ENCODE data around the gene GSTM4. TPM values are rescaled to one million over a fixed set of nuclear protein-coding genes. Genes with fewer than 3 reads are reported as not detected.
"Not testable (repeated sequence)": the region's sequence is repeated elsewhere in the genome, so short reads cannot be mapped to it uniquely, and the experiment has no call there.

Gene GSTM4
- total and polyA plus RNA-seq, 2 donors (not counting 1 experiment from before 2014, with no cell fraction given), result 28.6 to 56.5 TPM

GRCh38 chr1:109684777-109685176 is 28.9 kb downstream of the GSTM4 start:
- DNase-seq; H3K9me3 Mint-ChIP-seq (ENCODE audit: insufficient read depth); H3K36me3 ChIP-seq (replicated peaks in 1 of 2; ENCODE audit: control extremely low read depth in 1 of 2, control insufficient read depth in 1 of 2, extremely low read depth in 1 of 2, insufficient read depth in 2 of 2, low read length in 1 of 2); H3K27me3 ChIP-seq (replicated peaks in 1 of 4; ENCODE audit: control extremely low read depth in 1 of 4, control insufficient read depth in 3 of 4, insufficient read depth in 4 of 4, low read length in 3 of 4); POLR2A ChIA-PET; H3K9me3 ChIP-seq (ENCODE audit: control extremely low read depth in 1 of 3, control insufficient read depth in 2 of 3, insufficient read depth in 1 of 3, low read length in 2 of 3); H3K4me3 Mint-ChIP-seq; H3K9ac ChIP-seq (ENCODE audit: low read length); H3K4me1 ChIP-seq (ENCODE audit: control insufficient read depth in 2 of 2, insufficient read depth in 2 of 2, low read length in 2 of 2); H3K4me2 ChIP-seq (replicated peaks; ENCODE audit: low read depth, low read length, poor library complexity, severe bottlenecking); H4K20me1 ChIP-seq (ENCODE audit: control insufficient read depth, insufficient read depth, low read length, poor library complexity, severe bottlenecking); H3K27ac Mint-ChIP-seq; CTCF ChIA-PET; H3K79me2 ChIP-seq (ENCODE audit: control insufficient read depth, insufficient read depth, low read length); H2AFZ ChIP-seq (ENCODE audit: insufficient read depth, low read depth, low read length, poor library complexity, severe bottlenecking); H3K27ac ChIP-seq (ENCODE audit: low read length in 2 of 2); H3K4me1 Mint-ChIP-seq; H3K27me3 Mint-ChIP-seq; intact Hi-C loops (cut with micrococcal nuclease); H3K4me3 ChIP-seq (ENCODE audit: control extremely low read depth in 1 of 5, extremely low read depth in 1 of 5, insufficient read depth in 1 of 5, low read depth in 2 of 5, low read length in 4 of 5); ATAC-seq (ENCODE audit: low read depth): not testable (repeated sequence)
- WGBS (ENCODE audit: insufficient coverage), result no CpG with 5 or more reads among the region's 6 CpGs

GRCh38 chr1:109685399-109685798 is 29.5 kb downstream of the GSTM4 start:
- H3K27ac Mint-ChIP-seq; H2AFZ ChIP-seq (ENCODE audit: insufficient read depth, low read depth, low read length, poor library complexity, severe bottlenecking); CTCF ChIA-PET; H3K4me3 Mint-ChIP-seq; H3K27ac ChIP-seq (ENCODE audit: low read length in 2 of 2); H3K4me3 ChIP-seq (ENCODE audit: control extremely low read depth in 1 of 5, extremely low read depth in 1 of 5, insufficient read depth in 1 of 5, low read depth in 2 of 5, low read length in 4 of 5); H3K4me1 Mint-ChIP-seq; H3K79me2 ChIP-seq (ENCODE audit: control insufficient read depth, insufficient read depth, low read length); H3K36me3 ChIP-seq (replicated peaks in 1 of 2; ENCODE audit: control extremely low read depth in 1 of 2, control insufficient read depth in 1 of 2, extremely low read depth in 1 of 2, insufficient read depth in 2 of 2, low read length in 1 of 2); H3K9ac ChIP-seq (ENCODE audit: low read length); H3K9me3 Mint-ChIP-seq (ENCODE audit: insufficient read depth); H3K27me3 ChIP-seq (replicated peaks in 1 of 4; ENCODE audit: control extremely low read depth in 1 of 4, control insufficient read depth in 3 of 4, insufficient read depth in 4 of 4, low read length in 3 of 4); H4K20me1 ChIP-seq (ENCODE audit: control insufficient read depth, insufficient read depth, low read length, poor library complexity, severe bottlenecking); H3K9me3 ChIP-seq (ENCODE audit: control extremely low read depth in 1 of 3, control insufficient read depth in 2 of 3, insufficient read depth in 1 of 3, low read length in 2 of 3); H3K27me3 Mint-ChIP-seq; DNase-seq; ATAC-seq (ENCODE audit: low read depth); intact Hi-C loops (cut with micrococcal nuclease); H3K4me2 ChIP-seq (replicated peaks; ENCODE audit: low read depth, low read length, poor library complexity, severe bottlenecking); POLR2A ChIA-PET; H3K4me1 ChIP-seq (ENCODE audit: control insufficient read depth in 2 of 2, insufficient read depth in 2 of 2, low read length in 2 of 2): not testable (repeated sequence)
- WGBS (ENCODE audit: insufficient coverage), result no CpG with 5 or more reads among the region's 1 CpG

GRCh38 chr1:109685890-109686289 is 30.0 kb downstream of the GSTM4 start:
- H3K27ac Mint-ChIP-seq; DNase-seq; H3K4me2 ChIP-seq (replicated peaks; ENCODE audit: low read depth, low read length, poor library complexity, severe bottlenecking); H4K20me1 ChIP-seq (ENCODE audit: control insufficient read depth, insufficient read depth, low read length, poor library complexity, severe bottlenecking); H2AFZ ChIP-seq (ENCODE audit: insufficient read depth, low read depth, low read length, poor library complexity, severe bottlenecking); H3K4me1 ChIP-seq (ENCODE audit: control insufficient read depth in 2 of 2, insufficient read depth in 2 of 2, low read length in 2 of 2); POLR2A ChIA-PET; H3K27me3 ChIP-seq (replicated peaks in 1 of 4; ENCODE audit: control extremely low read depth in 1 of 4, control insufficient read depth in 3 of 4, insufficient read depth in 4 of 4, low read length in 3 of 4); H3K9me3 Mint-ChIP-seq (ENCODE audit: insufficient read depth); H3K4me1 Mint-ChIP-seq; H3K27me3 Mint-ChIP-seq; ATAC-seq (ENCODE audit: low read depth); H3K36me3 ChIP-seq (replicated peaks in 1 of 2; ENCODE audit: control extremely low read depth in 1 of 2, control insufficient read depth in 1 of 2, extremely low read depth in 1 of 2, insufficient read depth in 2 of 2, low read length in 1 of 2); H3K4me3 ChIP-seq (ENCODE audit: control extremely low read depth in 1 of 5, extremely low read depth in 1 of 5, insufficient read depth in 1 of 5, low read depth in 2 of 5, low read length in 4 of 5); H3K79me2 ChIP-seq (ENCODE audit: control insufficient read depth, insufficient read depth, low read length); CTCF ChIA-PET; H3K9ac ChIP-seq (ENCODE audit: low read length); H3K27ac ChIP-seq (ENCODE audit: low read length in 2 of 2); H3K9me3 ChIP-seq (ENCODE audit: control extremely low read depth in 1 of 3, control insufficient read depth in 2 of 3, insufficient read depth in 1 of 3, low read length in 2 of 3); H3K4me3 Mint-ChIP-seq: not testable (repeated sequence)
- intact Hi-C loops (cut with micrococcal nuclease), result loop anchor here (2.0 kb wide), 2 partner anchors 43 to 55 kb away; partner anchors contain the start of gene GSTM3
- WGBS (ENCODE audit: insufficient coverage), result no CpG with 5 or more reads among the region's 4 CpGs

GRCh38 chr1:109687109-109687508 is 31.2 kb downstream of the GSTM4 start:
- ChIA-PET CTCF (interaction anchor here (1.0 to 2.1 kb wide), 6 partner anchors 44 to 325 kb away, joined by 3 to 21 read pairs (median 5); partner anchors contain the start of gene GNAI3), POLR2A (interaction anchor here (0.6 to 1.9 kb wide), 2 partner anchors 233 to 298 kb away, joined by 3 to 5 read pairs; partner anchors contain the start of gene AHCYL1)
- H3K27me3 ChIP-seq (replicated peaks in 1 of 4; ENCODE audit: control extremely low read depth in 1 of 4, control insufficient read depth in 3 of 4, insufficient read depth in 4 of 4, low read length in 3 of 4); H3K4me1 Mint-ChIP-seq; DNase-seq; H3K36me3 ChIP-seq (replicated peaks in 1 of 2; ENCODE audit: control extremely low read depth in 1 of 2, control insufficient read depth in 1 of 2, extremely low read depth in 1 of 2, insufficient read depth in 2 of 2, low read length in 1 of 2); ATAC-seq (ENCODE audit: low read depth); H3K79me2 ChIP-seq (ENCODE audit: control insufficient read depth, insufficient read depth, low read length); H3K4me1 ChIP-seq (ENCODE audit: control insufficient read depth in 2 of 2, insufficient read depth in 2 of 2, low read length in 2 of 2); H3K9me3 ChIP-seq (ENCODE audit: control extremely low read depth in 1 of 3, control insufficient read depth in 2 of 3, insufficient read depth in 1 of 3, low read length in 2 of 3); H3K9me3 Mint-ChIP-seq (ENCODE audit: insufficient read depth); H4K20me1 ChIP-seq (ENCODE audit: control insufficient read depth, insufficient read depth, low read length, poor library complexity, severe bottlenecking); H3K27me3 Mint-ChIP-seq: not testable (repeated sequence)
- Histone ChIP-seq H3K9ac (ENCODE audit: low read length) (peak overlapping the region; percentile 79), H3K27ac (ENCODE audit: low read length in 2 of 2) (peak overlapping the region in 1 of 2 donors; percentile 63), H3K4me3 (ENCODE audit: control extremely low read depth in 1 of 5, extremely low read depth in 1 of 5, insufficient read depth in 1 of 5, low read depth in 2 of 5, low read length in 4 of 5) (peak overlapping the region in 3 of 5 experiments; percentile 56 to 82 (median 64)), H3K4me2 (replicated peaks; ENCODE audit: low read depth, low read length, poor library complexity, severe bottlenecking) (peak overlapping the region; percentile 75), H2AFZ (ENCODE audit: insufficient read depth, low read depth, low read length, poor library complexity, severe bottlenecking) (peak overlapping the region; percentile 98)
- intact Hi-C loops (cut with micrococcal nuclease), result loop anchor here (2.0 kb wide), 2 partner anchors 44 to 54 kb away; partner anchors contain the start of gene GSTM3
- H3K4me3 Mint-ChIP-seq, result peak overlapping the region; percentile 92
- WGBS (ENCODE audit: insufficient coverage), result 100% methylated on average over 1 of the region's 11 CpGs
- H3K27ac Mint-ChIP-seq, result peak overlapping the region; percentile 92

Measured in B cell (primary cell).